ENCODE data around the gene GIGYF1.
A peak's percentile ranks its signal among the peaks of the same experiment; 100 is the strongest.
"Not testable (repeated sequence)": the region's sequence is repeated elsewhere in the genome, so short reads cannot be mapped to it uniquely, and the experiment has no call there.

Gene GIGYF1

DNA sequence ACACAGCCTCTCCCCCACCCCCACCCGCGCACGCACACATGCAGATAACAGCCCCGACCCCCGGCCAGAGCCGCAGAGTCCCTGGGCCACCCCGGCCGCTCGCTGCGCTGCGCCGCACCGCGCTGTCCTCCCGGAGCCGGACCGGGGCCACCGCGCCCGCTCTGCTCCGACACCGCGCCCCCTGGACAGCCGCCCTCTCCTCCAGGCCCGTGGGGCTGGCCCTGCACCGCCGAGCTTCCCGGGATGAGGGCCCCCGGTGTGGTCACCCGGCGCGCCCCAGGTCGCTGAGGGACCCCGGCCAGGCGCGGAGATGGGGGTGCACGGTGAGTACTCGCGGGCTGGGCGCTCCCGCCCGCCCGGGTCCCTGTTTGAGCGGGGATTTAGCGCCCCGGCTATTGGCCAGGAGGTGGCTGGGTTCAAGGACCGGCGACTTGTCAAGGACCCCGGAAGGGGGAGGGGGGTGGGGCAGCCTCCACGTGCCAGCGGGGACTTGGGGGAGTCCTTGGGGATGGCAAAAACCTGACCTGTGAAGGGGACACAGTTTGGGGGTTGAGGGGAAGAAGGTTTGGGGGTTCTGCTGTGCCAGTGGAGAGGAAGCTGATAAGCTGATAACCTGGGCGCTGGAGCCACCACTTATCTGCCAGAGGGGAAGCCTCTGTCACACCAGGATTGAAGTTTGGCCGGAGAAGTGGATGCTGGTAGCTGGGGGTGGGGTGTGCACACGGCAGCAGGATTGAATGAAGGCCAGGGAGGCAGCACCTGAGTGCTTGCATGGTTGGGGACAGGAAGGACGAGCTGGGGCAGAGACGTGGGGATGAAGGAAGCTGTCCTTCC is 26.8 kb upstream of the GIGYF1 start:
- TF ChIP-seq, protein P1, sequence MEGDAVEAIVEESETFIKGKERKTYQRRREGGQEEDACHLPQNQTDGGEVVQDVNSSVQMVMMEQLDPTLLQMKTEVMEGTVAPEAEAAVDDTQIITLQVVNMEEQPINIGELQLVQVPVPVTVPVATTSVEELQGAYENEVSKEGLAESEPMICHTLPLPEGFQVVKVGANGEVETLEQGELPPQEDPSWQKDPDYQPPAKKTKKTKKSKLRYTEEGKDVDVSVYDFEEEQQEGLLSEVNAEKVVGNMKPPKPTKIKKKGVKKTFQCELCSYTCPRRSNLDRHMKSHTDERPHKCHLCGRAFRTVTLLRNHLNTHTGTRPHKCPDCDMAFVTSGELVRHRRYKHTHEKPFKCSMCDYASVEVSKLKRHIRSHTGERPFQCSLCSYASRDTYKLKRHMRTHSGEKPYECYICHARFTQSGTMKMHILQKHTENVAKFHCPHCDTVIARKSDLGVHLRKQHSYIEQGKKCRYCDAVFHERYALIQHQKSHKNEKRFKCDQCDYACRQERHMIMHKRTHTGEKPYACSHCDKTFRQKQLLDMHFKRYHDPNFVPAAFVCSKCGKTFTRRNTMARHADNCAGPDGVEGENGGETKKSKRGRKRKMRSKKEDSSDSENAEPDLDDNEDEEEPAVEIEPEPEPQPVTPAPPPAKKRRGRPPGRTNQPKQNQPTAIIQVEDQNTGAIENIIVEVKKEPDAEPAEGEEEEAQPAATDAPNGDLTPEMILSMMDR (conservative IDR thresholded peaks at IDR 0.05; ENCODE audit: low read depth), result no peak
- ChIA-PET POLR2A (ENCODE audit: low non-redundant PET) (no interaction called here), CTCF (interaction anchor here (0.6 to 3.5 kb wide), 10 partner anchors 10 to 131 kb away, joined by 3 to 40 read pairs (median 5); partner anchors contain the start of genes EPHB4 and SLC12A9)

DNA sequence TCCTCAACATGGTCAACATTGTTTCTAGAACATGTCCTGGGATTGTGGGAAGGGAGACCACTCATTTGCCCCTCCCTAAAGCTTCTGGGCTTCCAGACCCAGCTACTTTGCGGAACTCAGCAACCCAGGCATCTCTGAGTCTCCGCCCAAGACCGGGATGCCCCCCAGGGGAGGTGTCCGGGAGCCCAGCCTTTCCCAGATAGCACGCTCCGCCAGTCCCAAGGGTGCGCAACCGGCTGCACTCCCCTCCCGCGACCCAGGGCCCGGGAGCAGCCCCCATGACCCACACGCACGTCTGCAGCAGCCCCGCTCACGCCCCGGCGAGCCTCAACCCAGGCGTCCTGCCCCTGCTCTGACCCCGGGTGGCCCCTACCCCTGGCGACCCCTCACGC is 26.2 kb upstream of the GIGYF1 start, which contains the start of gene EPO:
EPO (plus strand) TSS at position 190 of the 392 bp plus-strand sequence. CDS start 513 bp downstream, outside the sequence.
- POLR2A ChIA-PET (ENCODE audit: low non-redundant PET), result interaction anchor here (0.6 kb wide), 1 partner anchor 152 kb away, joined by 14 read pairs; no protein-coding TSS in a partner anchor
- CTCF ChIA-PET, result interaction anchor here (0.6 to 3.5 kb wide), 12 partner anchors 10 to 424 kb away, joined by 3 to 40 read pairs (median 4); partner anchors contain the start of genes EPHB4, POP7 and SLC12A9
- no peak for DNase-seq (ENCODE audit: low spot score)
- H3K27ac ChIP-seq, result no peak within 1 kb of the TSS
- TF ChIP-seq, protein P1 (conservative IDR thresholded peaks at IDR 0.05; ENCODE audit: low read depth), result peak; percentile 19; the same call in 1 of the 2 replicates

More for the DNA sequence above, 26.8 kb upstream of the GIGYF1 start:
- H3K27ac ChIP-seq, result no peak overlapping the region
- DNase-seq (ENCODE audit: low spot score), result no peak

DNA sequence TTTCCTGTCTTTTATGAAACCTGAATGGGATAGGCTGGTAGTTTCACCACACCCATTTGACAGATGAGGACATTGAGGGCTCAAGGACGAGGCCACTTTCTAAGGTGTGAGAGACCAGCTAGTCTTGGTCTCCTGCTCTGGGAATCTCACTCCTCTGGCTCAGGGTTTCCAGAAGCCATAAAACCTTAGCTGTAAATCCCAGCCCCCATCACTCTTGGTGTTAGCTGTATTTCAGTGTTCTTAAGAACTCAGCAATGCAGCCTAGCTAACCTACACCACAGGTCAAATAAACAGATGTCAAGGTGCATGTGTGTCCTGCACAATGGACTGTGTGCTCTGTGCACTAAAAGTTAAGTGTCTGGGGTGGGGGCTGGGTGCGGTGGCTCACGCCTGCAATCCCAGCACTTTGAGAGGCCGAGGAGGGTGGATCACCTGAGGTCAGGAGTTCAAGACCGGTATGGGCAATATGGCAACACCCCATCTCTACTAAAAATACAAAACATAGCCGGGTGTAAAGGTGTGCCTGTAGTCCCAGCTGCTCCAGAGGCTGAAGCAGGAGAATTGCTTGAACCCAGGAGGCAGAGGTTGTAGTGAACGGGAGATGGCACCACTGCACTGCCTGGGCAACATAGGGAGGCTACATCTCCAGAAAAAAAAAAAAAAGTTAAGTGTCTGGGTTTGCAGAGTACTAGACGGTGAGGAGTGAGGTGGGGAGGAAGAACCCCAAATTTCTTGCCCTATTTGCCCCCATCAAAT is 25.7 kb upstream of the GIGYF1 start:
- ChIA-PET CTCF (interaction anchor here (0.6 to 3.5 kb wide), 16 partner anchors 9 to 1706 kb away, joined by 3 to 40 read pairs (median 4); partner anchors contain the start of genes EPHB4, POP7 and SLC12A9), POLR2A (ENCODE audit: low non-redundant PET) (interaction anchor here (0.6 kb wide), 1 partner anchor 152 kb away, joined by 14 read pairs; no protein-coding TSS in a partner anchor)
- no peak for DNase-seq (ENCODE audit: low spot score)
- H3K27ac ChIP-seq, result no peak overlapping the region
- TF ChIP-seq, protein P1 (conservative IDR thresholded peaks at IDR 0.05; ENCODE audit: low read depth), result peak; percentile 71

DNA sequence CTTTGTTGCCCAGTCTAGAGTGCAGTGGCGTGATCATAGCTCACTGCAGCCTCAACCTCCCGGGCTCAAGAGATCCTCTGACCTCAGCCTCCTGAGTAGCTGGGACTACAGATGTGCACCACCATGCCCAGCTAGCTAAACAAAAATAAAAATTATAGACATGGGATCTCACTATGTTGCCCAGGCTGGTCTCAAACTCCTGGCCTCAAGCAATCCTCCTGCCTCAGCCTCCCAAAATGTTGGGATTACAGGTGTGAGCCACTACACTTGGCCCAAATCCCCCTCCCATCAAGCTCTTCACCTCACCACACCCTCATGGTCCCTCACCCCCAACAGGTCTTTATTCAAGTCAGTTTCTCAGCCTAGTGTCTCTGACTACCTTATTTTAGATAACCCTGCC is 23.0 kb upstream of the GIGYF1 start:
- POLR2A ChIA-PET (ENCODE audit: low non-redundant PET); H3K27ac ChIP-seq; DNase-seq (ENCODE audit: low spot score): not testable (repeated sequence)
- CTCF ChIA-PET, result interaction anchor here (0.6 to 1.3 kb wide), 3 partner anchors 8 to 105 kb away, joined by 3 to 5 read pairs (median 5); partner anchors contain the start of gene MOSPD3

DNA sequence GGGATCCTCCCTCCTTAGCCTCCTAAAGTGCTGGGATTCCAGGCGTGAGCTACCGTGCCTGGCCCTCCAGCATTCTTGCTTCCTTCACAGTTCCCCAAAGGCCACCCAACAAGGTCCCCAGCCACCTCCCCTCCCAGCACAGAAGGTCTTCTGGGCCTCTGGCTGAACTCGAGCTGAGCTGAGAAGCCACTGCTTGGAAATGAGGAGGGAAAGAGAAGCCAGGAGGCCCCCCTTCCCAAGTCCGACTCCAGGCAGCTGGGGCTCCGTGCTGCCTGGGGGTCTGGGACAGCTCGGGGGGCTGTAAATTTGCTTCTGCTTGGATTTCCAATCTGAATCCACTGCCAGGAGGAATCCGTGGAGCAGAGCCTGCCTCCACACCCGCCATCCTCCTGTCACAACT is 20.7 kb upstream of the GIGYF1 start:
- DNase-seq (ENCODE audit: low spot score), result no peak
- ChIA-PET POLR2A (ENCODE audit: low non-redundant PET) (no interaction called here), CTCF (interaction anchor here (0.7 to 1.3 kb wide), 2 partner anchors 9 to 85 kb away, joined by 4 to 8 read pairs; partner anchors contain the start of gene POP7)
- H3K27ac ChIP-seq, result no peak overlapping the region
- TF ChIP-seq, protein P1 (conservative IDR thresholded peaks at IDR 0.05; ENCODE audit: low read depth), result no peak

DNA sequence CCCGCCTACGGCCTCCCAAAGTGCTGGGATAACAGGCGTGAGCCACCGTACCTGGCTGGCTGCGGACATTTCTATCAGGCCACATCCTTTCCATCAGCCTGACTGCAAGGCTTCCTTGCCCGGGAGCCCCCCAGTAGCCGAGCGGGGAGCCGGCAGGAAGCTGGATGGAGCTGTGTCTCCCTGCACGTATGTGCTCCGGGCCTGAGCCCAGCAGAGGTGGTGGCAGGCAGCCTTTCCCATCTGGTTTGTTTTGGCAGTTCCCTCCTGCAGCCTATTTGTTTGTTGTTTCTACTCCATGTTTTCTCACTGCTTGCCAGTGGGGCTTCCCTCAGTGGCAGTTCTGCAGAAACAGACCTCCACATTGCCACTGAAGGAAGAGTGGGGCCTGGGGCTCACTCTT is 17.3 kb upstream of the GIGYF1 start:
- TF ChIP-seq, protein P1 (conservative IDR thresholded peaks at IDR 0.05; ENCODE audit: low read depth), result no peak
- ChIA-PET POLR2A (ENCODE audit: low non-redundant PET) (no interaction called here), CTCF (interaction anchor here (1.4 kb wide), 1 partner anchor 8 kb away, joined by 7 read pairs; the partner anchor contains the start of gene EPO)
- no peak for DNase-seq (ENCODE audit: low spot score)
- H3K27ac ChIP-seq, result peak overlapping the region; percentile 3; the same call in 1 of the 2 replicates

Measured in RWPE1 (cell line).